A549 (cell line): ENCODE data around the gene ATP5PB. TPM values are rescaled to one million over a fixed set of nuclear protein-coding genes. Genes with fewer than 3 reads are reported as not detected.

Experiments
- ATAC-seq, 2 experiments: fragments of 200-7000 bp in 1 of 2; fragments of >200 bp in 1 of 2; cut with Nextera tagmentation in 1 of 2; cut with Tn5 transposase in 1 of 2; 3 replicates each; pipeline versions ENCODE4 v1.8.0 to v1.9.1; 2018 to 2020; ENCODE audit warnings: mild to moderate bottlenecking in 1 of 2, moderate library complexity in 1 of 2
- CTCF ChIA-PET: fragments of 300-600 bp; sonication (Branson Sonifier 250); formaldehyde crosslinking; extraction: SDS; loops from one replicate; lab custom pipeline; 2021; ENCODE audit warnings: antibody characterized with exemption, inconsistent platforms; lab: Yijun Ruan, JAX
- POLR2A ChIA-PET: fragments of 350-600 bp; formaldehyde crosslinking; extraction: SDS; loops from one replicate; lab custom pipeline; 2021; ENCODE audit warnings: antibody characterized with exemption, inconsistent platforms; lab: Yijun Ruan, JAX
- DNase-seq, 2 experiments: peaks; one replicate each; pipeline versions ENCODE4 v3.0.0 to v3.0.0-alpha.2; 2011 to 2016; ENCODE audit warnings: low read depth in 1 of 2, low spot score in 1 of 2
- FAIRE-seq: peaks from 2 replicates; lab custom pipeline; 2011; peaks lifted over from hg19 to GRCh38; lab: Jason Lieb, UNC
- H3K27ac ChIP-seq, 2 experiments: fragments of >200 bp; sonication (Bioruptor Twin); formaldehyde crosslinking; 3 replicates each; pipeline ENCODE4 v1.5.1; 2016 to 2017
- H3K4me1 ChIP-seq: fragments of >200 bp; sonication (Bioruptor Twin); formaldehyde crosslinking; 3 replicates; pipeline ENCODE4 v1.6.1; 2016
- H3K4me2 ChIP-seq: fragments of >200 bp; sonication (Bioruptor Twin); formaldehyde crosslinking; 3 replicates; pipeline ENCODE4 v1.6.1; 2016
- H3K4me3 ChIP-seq: fragments of >200 bp; sonication (Bioruptor Twin); formaldehyde crosslinking; 3 replicates; pipeline ENCODE4 v1.5.1; 2016
- H3K9me3 ChIP-seq: fragments of >200 bp; sonication (Bioruptor Twin); formaldehyde crosslinking; 3 replicates; pipeline ENCODE4 v1.6.1; 2016
- ATOH8 ChIP-seq: fragments of 250-450 bp; sonication (Bioruptor Pico); IDR thresholded peaks from 2 replicates; pipeline ENCODE4 v1.5.0; 2020; ENCODE audit warnings: low read depth, mild to moderate bottlenecking, moderate library complexity
- BCL3 ChIP-seq: fragments of >200 bp; sonication (Bioruptor Twin); formaldehyde crosslinking; IDR thresholded peaks from 3 replicates; pipeline ENCODE4 v1.6.1; 2016
- CHD2 ChIP-seq: fragments of 150-350 bp; IDR thresholded peaks from 2 replicates; pipeline ENCODE4 v1.6.1; 2014; ENCODE audit warnings: low read length; ENCODE audit not compliant: partially characterized antibody
- CHD4 ChIP-seq: fragments of 200-600 bp; sonication (generic); IDR thresholded peaks from 2 replicates; pipeline ENCODE4 v1.6.1; 2016; ENCODE audit warnings: antibody characterized with exemption, mild to moderate bottlenecking, borderline replicate concordance
- E2F6 ChIP-seq: IDR thresholded peaks from 2 replicates; pipeline ENCODE4 v1.6.1; 2012; ENCODE audit warnings: low read depth, borderline replicate concordance
- EHF ChIP-seq: fragments of 250-450 bp; sonication (Bioruptor Pico); IDR thresholded peaks from 2 replicates; pipeline ENCODE4 v1.5.0; 2020; ENCODE audit warnings: mild to moderate bottlenecking
- EHMT2 ChIP-seq: fragments of 200-600 bp; sonication (generic); IDR thresholded peaks from 2 replicates; pipeline ENCODE4 v1.6.1; 2016; ENCODE audit warnings: antibody characterized with exemption, low read depth, mild to moderate bottlenecking, moderate library complexity
- EP300 ChIP-seq, 2 experiments: fragments of >200 bp; sonication (Bioruptor Twin); formaldehyde crosslinking; IDR thresholded peaks; 2 replicates in 1 of 2; 3 replicates in 1 of 2; pipeline ENCODE4 v1.6.1; 2016 to 2017
- ESRRA ChIP-seq: fragments of 150-350 bp; IDR thresholded peaks from 2 replicates; pipeline ENCODE4 v1.6.1; 2014; ENCODE audit warnings: mild to moderate bottlenecking, low read length, borderline replicate concordance
- FOSB ChIP-seq: fragments of 250-450 bp; sonication (Bioruptor Pico); IDR thresholded peaks from 2 replicates; pipeline ENCODE4 v1.5.0; 2020; ENCODE audit warnings: mild to moderate bottlenecking, moderate library complexity
- FOXS1 ChIP-seq: fragments of 250-450 bp; sonication (Bioruptor Pico); IDR thresholded peaks from 2 replicates; pipeline ENCODE4 v1.5.0; 2020; ENCODE audit warnings: mild to moderate bottlenecking, moderate library complexity
- GATA3 ChIP-seq: IDR thresholded peaks from 2 replicates; pipeline ENCODE4 v1.6.1; 2012; ENCODE audit warnings: borderline replicate concordance
- HDAC2 ChIP-seq: fragments of 200-600 bp; sonication (generic); IDR thresholded peaks from 2 replicates; pipeline ENCODE4 v1.6.1; 2016
- HES2 ChIP-seq: fragments of >200 bp; sonication (Bioruptor Twin); formaldehyde crosslinking; IDR thresholded peaks from 2 replicates; pipeline ENCODE4 v1.6.1; 2016
- HOXA7 ChIP-seq: fragments of 250-450 bp; sonication (Bioruptor Pico); IDR thresholded peaks from 2 replicates; pipeline ENCODE4 v1.5.0; 2020; ENCODE audit warnings: mild to moderate bottlenecking, moderate library complexity
- JUN ChIP-seq, 2 experiments: fragments of >200 bp; sonication (Bioruptor Twin); formaldehyde crosslinking; IDR thresholded peaks; 2 replicates in 1 of 2; 3 replicates in 1 of 2; pipeline ENCODE4 v1.6.1; 2016 to 2017
- JUNB ChIP-seq: fragments of >200 bp; sonication (Bioruptor Twin); formaldehyde crosslinking; IDR thresholded peaks from 2 replicates; pipeline ENCODE4 v1.6.1; 2016
- KDM1A ChIP-seq: fragments of 200-600 bp; sonication (generic); IDR thresholded peaks from 2 replicates; pipeline ENCODE4 v1.6.1; 2016; ENCODE audit warnings: low read depth, mild to moderate bottlenecking
- KDM5A ChIP-seq: fragments of 200-600 bp; sonication (generic); IDR thresholded peaks from 2 replicates; pipeline ENCODE4 v1.6.1; 2016; ENCODE audit warnings: antibody characterized with exemption, mild to moderate bottlenecking
- MAX ChIP-seq: IDR thresholded peaks from 2 replicates; pipeline ENCODE4 v1.6.1; 2012
- MYC ChIP-seq: IDR thresholded peaks from 2 replicates; pipeline ENCODE4 v1.6.1; 2012; ENCODE audit warnings: mild to moderate bottlenecking, inconsistent platforms, low read length, improper control_type of control experiment, borderline replicate concordance
- NFE2L2 ChIP-seq: fragments of 150-350 bp; conservative IDR thresholded peaks from 2 replicates; pipeline ENCODE4 v1.6.1; 2014; ENCODE audit warnings: low read length
- PHF8 ChIP-seq: fragments of 200-600 bp; sonication (generic); IDR thresholded peaks from 2 replicates; pipeline ENCODE4 v1.6.1; 2016; ENCODE audit warnings: low read depth, mild to moderate bottlenecking, antibody characterized with exemption, moderate library complexity, borderline replicate concordance
- POLR2A ChIP-seq: IDR thresholded peaks from 2 replicates; pipeline ENCODE4 v1.6.1; 2012; ENCODE audit warnings: mild to moderate bottlenecking, low read length
- POLR2AphosphoS2 ChIP-seq: conservative IDR thresholded peaks from 2 replicates; pipeline ENCODE4 v1.6.1; 2012; ENCODE audit warnings: low read length, improper control_type of control experiment, inconsistent platforms
- RCOR1 ChIP-seq: fragments of 150-350 bp; IDR thresholded peaks from 2 replicates; pipeline ENCODE4 v1.6.1; 2014; ENCODE audit warnings: antibody characterized with exemption, low read length, low read depth
- REST ChIP-seq: fragments of 200-600 bp; sonication (generic); IDR thresholded peaks from 2 replicates; pipeline ENCODE4 v1.6.1; 2016; ENCODE audit warnings: antibody characterized with exemption, mild to moderate bottlenecking, moderate library complexity
- RFX5 ChIP-seq: fragments of 450-650 bp; IDR thresholded peaks from 2 replicates; pipeline ENCODE4 v1.7.1; 2014; ENCODE audit warnings: antibody characterized with exemption, mild to moderate bottlenecking, moderate library complexity
- SMC3 ChIP-seq: fragments of >200 bp; sonication (Bioruptor Twin); formaldehyde crosslinking; IDR thresholded peaks from 3 replicates; pipeline ENCODE4 v1.6.1; 2018; ENCODE audit warnings: inconsistent platforms
- TFCP2L1 ChIP-seq: fragments of 250-450 bp; sonication (Bioruptor Pico); IDR thresholded peaks from 2 replicates; pipeline ENCODE4 v1.5.0; 2021; ENCODE audit warnings: mild to moderate bottlenecking
- TP53 ChIP-seq: fragments of 250-450 bp; sonication (Bioruptor Pico); IDR thresholded peaks from 2 replicates; pipeline ENCODE4 v1.5.0; 2021; ENCODE audit warnings: mild to moderate bottlenecking, moderate library complexity
- USF2 ChIP-seq: fragments of 450-650 bp; IDR thresholded peaks from 2 replicates; pipeline ENCODE4 v1.6.1; 2014; ENCODE audit warnings: antibody characterized with exemption
- ZSCAN20 ChIP-seq: fragments of 250-450 bp; sonication (Bioruptor Pico); IDR thresholded peaks from 2 replicates; pipeline ENCODE4 v1.8.0; 2022; ENCODE audit warnings: mild to moderate bottlenecking, moderate library complexity
- whole genome bisulfite sequencing: methylation state at CpG from one replicate; pipeline ENCODE4 v1.1.6; 2017; ENCODE audit errors: missing lambda C conversion rate; 5-methylcytosine and 5-hydroxymethylcytosine counted together
- polyA minus RNA-seq: library from RNA; depleted of rRNA, polyadenylated mRNA; stranded (reverse); fragments of >200 nt; gene quantifications from 2 replicates; pipeline ENCODE4 v1.2.3, GENCODE V29; 2011; rRNA and poly(A)+ RNA removed
- polyA plus RNA-seq, 4 experiments: library from polyadenylated mRNA; depleted of rRNA in 3 of 4; stranded (reverse); fragments of >200 nt; fragmentation: RNase III in 1 of 4; extraction: RNeasy Plus Mini Kit Qiagen cat#74134 plus additional on column Dnase treatment in 1 of 4; gene quantifications; 2 replicates in 3 of 4; 3 replicates in 1 of 4; pipeline ENCODE4 v1.2.3, GENCODE V29; 2011 to 2017

The ATP5PB gene
- polyA plus RNA-seq (2011; rRNA removed): 300 TPM in 2 replicates
- 162 and 176 TPM in 2 replicates for polyA plus RNA-seq (2012; cell fraction: cytosol; rRNA removed)
- polyA plus RNA-seq (2012; cell fraction: nucleus; rRNA removed): 65.0 and 83.4 TPM in 2 replicates
- 261 to 328 TPM (median 275 TPM) in 3 replicates for polyA plus RNA-seq (2017; fragmentation: RNase III; extraction: RNeasy Plus Mini Kit Qiagen cat#74134 plus additional on column Dnase treatment)
- polyA minus RNA-seq: 85.0 and 97.2 TPM in 2 replicates

- WGBS: 2% methylated on average over 31 of the region's 54 CpGs
- FAIRE-seq: no peak
- CTCF ChIA-PET: interaction anchor here (1.5 kb wide), 1 partner anchor 10 kb away, joined by 6 read pairs; no protein-coding TSS in a partner anchor
- Histone ChIP-seq H3K9me3 (no peaks in the 10 kb centered on the region), H3K4me3 (peak within 1 kb of the TSS; percentile 88), H3K4me2 (peak within 1 kb of the TSS; percentile 92), H3K27ac (peak within 1 kb of the TSS; percentile 90 to 96), H3K4me1 (peaks cover 23% of the 10 kb centered on the region)
- TF ChIP-seq EP300 (IDR thresholded peaks at IDR 0.05) (no peak), E2F6 (no peak), USF2 (peak; percentile 84), KDM5A (peak; percentile 62; the same call in 1 of the 2 replicates), MAX (peak; percentile 90), RFX5 (no peak), NFE2L2 (no peak), POLR2A (peak; percentile 25; the same call in 1 of the 2 replicates), POLR2AphosphoS2 (no peak), REST (peak; percentile 86), TP53 (CRISPR knock-in tag) (no peak), EHF (no peak), KDM1A (no peak), MYC (peak; percentile 53; the same call in 1 of the 2 replicates), HOXA7 (no peak), PHF8 (no peak; the same call in 1 of the 2 replicates), SMC3 (no peak), CHD4 (no peak), TFCP2L1 (CRISPR knock-in tag) (no peak), JUNB (no peak), HDAC2 (no peak), CHD2 (peak; percentile 92), FOXS1 (CRISPR knock-in tag) (no peak), RCOR1 (no peak), ESRRA (no peak), GATA3 (peak; percentile 64; the same call in 1 of the 2 replicates), JUN (IDR thresholded peaks at IDR 0.05) (peak; percentile 17 to 56; a peak in 2 of 5 replicates), ZSCAN20 (CRISPR knock-in tag) (no peak), EHMT2 (no peak), ATOH8 (CRISPR knock-in tag) (no peak), HES2 (no peak), FOSB (CRISPR knock-in tag) (no peak), BCL3 (peak; percentile 59; the same call in 1 of the 3 replicates)
- DNase-seq: peak; percentile 88 to 97
- ATAC-seq: peak; percentile 94 to 97
- POLR2A ChIA-PET: interaction anchor here (0.9 kb wide), 1 partner anchor 11 kb away, joined by 3 read pairs; no protein-coding TSS in a partner anchor
These were observed at the start of gene ATP5PB, which contains the start of gene WDR77 for GRCh38 chr1:111448918-111449702. TSS of gene ATP5PB (plus strand) at chr1:111449464. CDS start at chr1:111449542, 78 bp downstream. TSS of gene WDR77 (minus strand) at chr1:111449256. CDS start at chr1:111449169, 87 bp downstream.
